Sigmoid colon (tissue), 7 donors: ENCODE data around the gene TMEM255B. TPM values are rescaled to one million over a fixed set of nuclear protein-coding genes. Genes with fewer than 3 reads are reported as not detected.

Source experiments
- DNase-seq: peaks from one replicate; pipeline ENCODE4 v3.0.0-alpha.2; 2019
- H3K27ac ChIP-seq, 4 donors: fragments of 200-600 bp; sonication (generic); one replicate each; pipeline ENCODE4 v1.5.1; 2016 to 2019; ENCODE audit warnings: mild to moderate bottlenecking in 1 of 4
- H3K27me3 ChIP-seq, 3 donors: fragments of 200-600 bp; sonication (generic); one replicate each; pipeline ENCODE4 v1.5.1; 2019; ENCODE audit warnings: mild to moderate bottlenecking in 1 of 3
- H3K36me3 ChIP-seq, 4 donors: fragments of 200-600 bp; sonication (generic); one replicate each; pipeline ENCODE4 v1.5.1; 2016 to 2019
- H3K4me1 ChIP-seq, 4 donors: fragments of 200-600 bp; sonication (generic); one replicate each; pipeline ENCODE4 v1.5.1; 2017 to 2019
- H3K4me3 ChIP-seq, 4 donors: fragments of 200-600 bp; sonication (generic); one replicate each; pipeline ENCODE4 v1.5.1; 2017 to 2019; ENCODE audit warnings: mild to moderate bottlenecking in 2 of 4, moderate library complexity in 1 of 4
- H3K9me3 ChIP-seq, 4 donors: fragments of 200-600 bp in 3 of 4; sonication (generic) in 3 of 4; one replicate each; pipeline versions ENCODE4 v1.5.1 to v1.6.1; 2013 to 2019
- CTCF ChIP-seq, 4 experiments: fragments of 450-650 bp in 3 of 4; fragments of 200-600 bp in 1 of 4; IDR thresholded peaks; one replicate each; pipeline ENCODE4 v1.5.1; 2016 to 2019; ENCODE audit warnings: antibody characterized with exemption in 4 of 4, mild to moderate bottlenecking in 3 of 4, moderate library complexity in 2 of 4
- EP300 ChIP-seq, 4 donors: sonication (generic); formaldehyde crosslinking; IDR thresholded peaks; one replicate each; pipeline ENCODE4 v1.6.1; 2017; ENCODE audit warnings: antibody characterized with exemption in 4 of 4
- POLR2A ChIP-seq, 2 donors: fragments of 450-650 bp; IDR thresholded peaks; one replicate each; pipeline ENCODE4 v1.6.1; 2016; ENCODE audit warnings: antibody characterized with exemption in 2 of 2, mild to moderate bottlenecking in 2 of 2, moderate library complexity in 2 of 2
- POLR2AphosphoS5 ChIP-seq, 4 donors: sonication (generic); formaldehyde crosslinking; IDR thresholded peaks; one replicate each; pipeline ENCODE4 v1.6.1; 2017; ENCODE audit warnings: antibody characterized with exemption in 4 of 4
- WGBS, 2 donors: extraction: QIAGEN DNeasy Blood & Tissue Kit; methylation state at CpG; one replicate each; pipeline ENCODE4 v1.1.7; 2013; 5-methylcytosine and 5-hydroxymethylcytosine counted together
- intact Hi-C: fragments of 100-400 bp; cut with DNase I; formaldehyde crosslinking; loops from one replicate; pipeline ENCODE4 v1.15.1; 2023
- polyA plus RNA-seq, 3 donors: library from polyadenylated mRNA; stranded (reverse); fragments of 200-250 nt; gene quantifications; one replicate each; pipeline ENCODE4 v1.2.3, GENCODE V29; 2013
- total RNA-seq, 4 donors: library from RNA; depleted of rRNA; stranded (reverse); fragments of >200 nt; gene quantifications; one replicate each; pipeline ENCODE4 v1.1.0, GENCODE V29; 2016
- donor health status: healthy with polysubstance abuse.
- donor health status: Bipolar disorder and iron deficiency.
- donor health status: healthy.

TMEM255B gene
- total and polyA plus RNA-seq, 7 donors: 0.60 to 11.1 (median 4.3) TPM

GRCh38 chr13:113768018-113768905 is 9.2 kb downstream of the TMEM255B start:
- Histone ChIP-seq H3K27me3 (no peaks in the 10 kb centered on the region), H3K4me1 (no peaks in the 10 kb centered on the region), H3K36me3 (no peaks in the 10 kb centered on the region), H3K4me3 (no peak overlapping the region), H3K9me3 (no peaks in the 10 kb centered on the region), H3K27ac (no peak overlapping the region)
- WGBS, 2 donors: 94% methylated on average over 28 of the region's 28 CpGs
- intact Hi-C loops: no loop called here
- peak; percentile 62 for DNase-seq
- TF ChIP-seq CTCF (IDR thresholded peaks at IDR 0.05) (no peak), POLR2A (IDR thresholded peaks at IDR 0.05) (no peak), POLR2AphosphoS5 (IDR thresholded peaks at IDR 0.05) (no peak), EP300 (IDR thresholded peaks at IDR 0.05) (no peak)

DNA sequence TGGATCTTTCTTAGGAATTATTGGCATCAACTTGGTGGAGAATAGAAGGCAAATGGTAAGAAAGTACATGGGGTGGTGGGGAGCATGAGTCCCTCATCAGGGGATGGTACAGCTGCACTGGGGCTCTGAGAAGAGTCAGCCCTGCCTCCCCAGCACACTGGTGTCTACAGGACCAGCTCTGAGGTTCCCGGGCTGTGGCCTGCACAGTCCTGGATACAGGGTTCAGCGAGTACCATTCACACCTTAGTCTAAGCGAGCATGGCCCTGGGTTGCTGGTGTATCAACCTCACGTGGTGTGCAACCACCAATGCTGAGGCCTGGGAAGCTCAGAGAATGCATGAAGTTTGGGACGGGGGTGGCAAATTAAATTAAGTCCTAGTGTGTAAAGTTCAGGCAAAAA is 10.1 kb downstream of the TMEM255B start:
- peak; percentile 32 for DNase-seq
- TF ChIP-seq CTCF (IDR thresholded peaks at IDR 0.05): no peak
- no peak for TF ChIP-seq POLR2AphosphoS5 (IDR thresholded peaks at IDR 0.05)
- no peak for TF ChIP-seq EP300 (IDR thresholded peaks at IDR 0.05)
- TF ChIP-seq POLR2A (IDR thresholded peaks at IDR 0.05): no peak
- 78 to 84% methylated on average over 5 of the region's 5 CpGs for WGBS, 2 donors

GRCh38 chr13:113769881-113770280 is 10.9 kb downstream of the TMEM255B start:
- H3K36me3 ChIP-seq: no peaks in the 10 kb centered on the region
- WGBS, 2 donors: 84 to 88% methylated on average over 13 of the region's 13 CpGs
- no peaks in the 10 kb centered on the region for H3K27me3 ChIP-seq
- peak; percentile 27 for DNase-seq
- no peaks in the 10 kb centered on the region for H3K4me1 ChIP-seq
- intact Hi-C loops: no loop called here
- no peak overlapping the region for H3K27ac ChIP-seq
- no peaks in the 10 kb centered on the region for H3K9me3 ChIP-seq
- no peak overlapping the region for H3K4me3 ChIP-seq
- TF ChIP-seq CTCF (IDR thresholded peaks at IDR 0.05): no peak
- no peak for TF ChIP-seq EP300 (IDR thresholded peaks at IDR 0.05)
- no peak for TF ChIP-seq POLR2A (IDR thresholded peaks at IDR 0.05)
- no peak for TF ChIP-seq POLR2AphosphoS5 (IDR thresholded peaks at IDR 0.05)

More for the DNA sequence above, 10.1 kb downstream of the TMEM255B start:
- intact Hi-C loops: no loop called here
- H3K9me3 ChIP-seq: no peaks in the 10 kb centered on the region
- no peaks in the 10 kb centered on the region for H3K36me3 ChIP-seq
- H3K4me1 ChIP-seq: no peaks in the 10 kb centered on the region
- H3K27me3 ChIP-seq: no peaks in the 10 kb centered on the region
- H3K4me3 ChIP-seq: no peak overlapping the region
- H3K27ac ChIP-seq: no peak overlapping the region

DNA sequence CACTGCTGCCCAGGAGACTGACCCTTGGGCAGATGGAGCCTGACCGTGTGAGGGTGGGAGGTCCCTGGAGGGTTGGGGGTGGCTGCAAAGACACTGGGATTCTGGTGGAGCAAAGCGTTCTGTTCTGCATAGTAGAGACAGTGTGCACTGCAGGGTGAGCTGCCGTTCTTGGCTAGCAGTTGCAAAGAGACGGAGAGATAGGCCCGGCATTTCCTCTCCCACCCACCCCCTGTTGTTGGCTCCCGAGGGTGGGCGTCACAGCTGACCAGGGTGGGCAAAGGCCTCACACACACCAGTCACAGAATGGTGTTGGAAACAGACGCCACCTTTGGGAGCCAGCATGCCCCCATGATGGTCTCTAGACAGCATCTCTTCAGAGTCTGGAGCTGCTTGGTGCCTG is 11.4 kb downstream of the TMEM255B start:
- Histone ChIP-seq H3K27ac (no peak overlapping the region), H3K4me3 (no peak overlapping the region), H3K27me3 (peaks cover 0 to 5% (median 0%) of the 10 kb centered on the region in 3 donors), H3K36me3 (no peaks in the 10 kb centered on the region), H3K4me1 (no peaks in the 10 kb centered on the region), H3K9me3 (no peaks in the 10 kb centered on the region)
- intact Hi-C loops: no loop called here
- TF ChIP-seq POLR2A (IDR thresholded peaks at IDR 0.05) (no peak), POLR2AphosphoS5 (IDR thresholded peaks at IDR 0.05) (no peak), EP300 (IDR thresholded peaks at IDR 0.05) (no peak), CTCF (IDR thresholded peaks at IDR 0.05) (no peak)
- 87 to 95% methylated on average over 8 of the region's 8 CpGs for WGBS, 2 donors
- peak; percentile 38 for DNase-seq
